ENCODE results near the gene SLC1A2. TPM values are rescaled to one million over a fixed set of nuclear protein-coding genes. Genes with fewer than 3 reads are reported as not detected.

The SLC1A2 gene
- total RNA-seq, 1 experiment from 2014 or later = 0.71 TPM

GRCh38 chr11:35277827-35278226, 141.5 kb downstream of the SLC1A2 start:
- in situ Hi-C loops (cut with HindIII; ENCODE audit: low pct_unique_long_range_greater_than_20kb, low sequenced_read_pairs) = no loop called here

GRCh38 chr11:35276396-35277145, 142.8 kb downstream of the SLC1A2 start:
- no peak for DNase-seq (ENCODE audit: low read depth, low spot score)
- in situ Hi-C loops (cut with HindIII; ENCODE audit: low pct_unique_long_range_greater_than_20kb, low sequenced_read_pairs) = no loop called here

More at GRCh38 chr11:35277827-35278226, 141.5 kb downstream of the SLC1A2 start:
- no peak for DNase-seq (ENCODE audit: low read depth, low spot score)

- DNase-seq (ENCODE audit: low read depth, low spot score) = no peak
Observed at GRCh38 chr11:35275786-35276170, 143.6 kb downstream of the SLC1A2 start.

GRCh38 chr11:35274909-35275785, 144.2 kb downstream of the SLC1A2 start:
- in situ Hi-C loops (cut with HindIII; ENCODE audit: low pct_unique_long_range_greater_than_20kb, low sequenced_read_pairs) = no loop called here
- DNase-seq (ENCODE audit: low read depth, low spot score) = peak; percentile 13

More at GRCh38 chr11:35275786-35276170, 143.6 kb downstream of the SLC1A2 start:
- in situ Hi-C loops (cut with HindIII; ENCODE audit: low pct_unique_long_range_greater_than_20kb, low sequenced_read_pairs) = no loop called here

DNA sequence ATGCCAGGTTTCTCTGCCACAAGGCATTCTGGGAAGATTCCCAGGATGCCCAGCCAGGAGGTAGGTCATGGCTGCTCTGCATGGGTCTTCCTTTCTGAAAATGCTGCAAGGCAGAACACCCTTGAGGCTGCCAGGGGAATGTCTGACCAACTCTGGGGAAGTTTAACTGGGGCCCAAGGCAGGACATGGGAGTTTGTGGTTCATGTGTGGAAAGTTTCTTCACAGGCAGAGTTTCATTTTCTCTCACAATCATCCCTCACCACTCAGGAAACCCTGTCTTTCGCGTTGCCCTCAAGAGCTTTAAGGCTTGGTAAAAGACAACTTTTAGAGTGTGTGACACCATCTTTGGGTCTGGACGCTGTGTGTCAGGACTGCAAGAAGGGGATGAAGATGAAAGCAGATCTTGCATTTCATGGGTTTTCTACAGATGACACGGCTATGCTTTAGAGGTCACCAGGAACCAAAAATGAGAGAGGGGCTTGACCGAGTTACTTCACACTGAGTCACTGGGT, 146.9 kb downstream of the SLC1A2 start:
- no peak for DNase-seq (ENCODE audit: low read depth, low spot score)
- in situ Hi-C loops (cut with HindIII; ENCODE audit: low pct_unique_long_range_greater_than_20kb, low sequenced_read_pairs) = no loop called here

DNA sequence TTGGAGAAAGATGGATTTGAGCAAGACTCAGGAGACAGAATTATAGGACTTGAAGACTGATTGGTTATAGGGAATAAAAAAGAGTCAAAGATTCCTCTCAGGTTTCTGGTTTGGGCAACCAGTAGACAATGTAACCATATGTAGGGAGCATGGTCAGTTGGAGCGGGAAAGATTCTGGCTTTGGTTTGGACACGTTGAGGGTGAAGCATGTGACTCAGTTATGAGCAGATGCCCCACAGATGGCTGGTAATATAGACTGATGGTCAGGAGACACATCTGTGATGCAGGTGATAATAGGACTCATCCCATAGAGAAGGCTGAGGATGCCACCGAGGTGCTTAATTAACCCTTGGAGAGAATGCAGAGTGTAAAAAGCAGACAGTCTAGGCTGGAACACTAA, 148.3 kb downstream of the SLC1A2 start:
- in situ Hi-C loops (cut with HindIII; ENCODE audit: low pct_unique_long_range_greater_than_20kb, low sequenced_read_pairs) = no loop called here
- no peak for DNase-seq (ENCODE audit: low read depth, low spot score)

- in situ Hi-C loops (cut with HindIII; ENCODE audit: low pct_unique_long_range_greater_than_20kb, low sequenced_read_pairs) = no loop called here
- no peak for DNase-seq (ENCODE audit: low read depth, low spot score)
Observed at GRCh38 chr11:35270342-35270741, 149.0 kb downstream of the SLC1A2 start.

DNA sequence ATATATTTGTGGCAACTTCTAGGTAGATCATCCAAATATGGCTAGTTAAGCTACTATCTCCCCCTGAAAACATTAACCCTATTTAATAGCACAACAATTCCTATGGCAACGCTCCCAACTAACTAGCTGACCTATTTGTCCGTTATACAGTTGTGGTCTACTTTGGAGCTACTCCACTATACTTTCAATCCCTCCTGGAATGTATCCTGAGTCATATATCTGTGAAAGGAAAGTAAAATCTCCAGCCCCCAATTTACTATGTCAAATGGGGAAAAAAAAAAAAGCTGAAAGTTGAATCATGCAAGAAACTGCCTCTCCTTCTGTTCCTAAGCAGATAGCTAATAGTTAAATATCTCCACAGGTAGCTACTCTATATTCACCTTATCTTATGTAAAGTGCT, 151.9 kb downstream of the SLC1A2 start:
- no peak for DNase-seq (ENCODE audit: low read depth, low spot score)
- in situ Hi-C loops (cut with HindIII; ENCODE audit: low pct_unique_long_range_greater_than_20kb, low sequenced_read_pairs) = no loop called here

GRCh38 chr11:35265755-35266454, 153.5 kb downstream of the SLC1A2 start:
- no peak for DNase-seq (ENCODE audit: low read depth, low spot score)
- in situ Hi-C loops (cut with HindIII; ENCODE audit: low pct_unique_long_range_greater_than_20kb, low sequenced_read_pairs) = no loop called here

GRCh38 chr11:35262735-35263134, 156.6 kb downstream of the SLC1A2 start:
- in situ Hi-C loops (cut with HindIII; ENCODE audit: low pct_unique_long_range_greater_than_20kb, low sequenced_read_pairs) = no loop called here
- DNase-seq (ENCODE audit: low read depth, low spot score) = no peak

GRCh38 chr11:35262056-35262455, 157.3 kb downstream of the SLC1A2 start:
- in situ Hi-C loops (cut with HindIII; ENCODE audit: low pct_unique_long_range_greater_than_20kb, low sequenced_read_pairs) = no loop called here
- DNase-seq (ENCODE audit: low read depth, low spot score) = no peak

- no peak for DNase-seq (ENCODE audit: low read depth, low spot score)
- in situ Hi-C loops (cut with HindIII; ENCODE audit: low pct_unique_long_range_greater_than_20kb, low sequenced_read_pairs) = no loop called here
Observed at GRCh38 chr11:35261197-35261596, 158.2 kb downstream of the SLC1A2 start.

DNA sequence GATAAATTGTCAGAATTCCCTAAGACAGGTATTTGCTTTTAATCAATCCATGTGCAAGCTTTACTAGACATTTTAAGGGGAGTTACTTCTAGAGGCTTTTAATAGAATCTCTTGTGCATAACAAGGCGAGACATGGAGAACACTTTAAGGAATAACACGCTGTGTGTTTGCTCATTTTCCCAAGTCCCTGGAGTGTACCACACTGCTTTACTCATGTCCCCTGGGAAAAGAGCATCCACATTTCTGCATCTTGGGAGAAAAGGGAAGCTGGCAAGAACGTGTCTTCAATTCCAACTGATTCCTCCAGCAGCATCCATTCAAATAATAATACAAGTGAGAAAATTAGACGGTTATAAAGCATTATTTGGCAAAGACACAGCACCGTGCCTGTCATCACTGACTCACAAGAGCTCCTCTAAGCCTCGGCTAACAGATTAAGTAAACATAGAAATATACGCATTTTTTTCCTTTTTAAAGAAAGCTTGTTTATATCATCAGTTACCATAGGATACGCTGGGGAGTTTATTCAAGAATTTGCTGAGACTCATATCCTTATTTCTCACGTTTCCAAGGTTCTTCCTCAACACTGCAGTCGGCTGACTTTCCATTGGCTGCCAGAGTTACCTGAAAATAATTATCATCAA, 158.9 kb downstream of the SLC1A2 start:
- in situ Hi-C loops (cut with HindIII; ENCODE audit: low pct_unique_long_range_greater_than_20kb, low sequenced_read_pairs) = no loop called here
- no peak for DNase-seq (ENCODE audit: low read depth, low spot score)

DNA sequence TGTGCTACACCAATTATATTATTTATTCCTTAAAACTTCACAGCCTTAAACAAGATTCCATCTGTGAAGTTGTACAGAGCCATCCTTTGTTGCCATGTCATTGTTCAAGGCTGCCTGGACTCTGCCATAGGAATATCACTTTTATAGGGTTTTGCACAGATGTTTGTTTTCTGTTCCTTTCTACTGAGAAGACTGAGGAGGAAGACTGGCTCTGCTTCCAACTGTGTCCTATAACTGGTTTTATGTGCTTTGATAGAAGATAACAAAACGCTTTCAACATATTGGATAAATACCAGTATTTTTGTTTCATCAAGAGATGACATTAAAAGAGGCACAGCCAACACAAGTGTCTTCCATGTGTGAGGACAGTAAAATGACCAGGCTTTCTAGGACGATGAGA, 159.8 kb downstream of the SLC1A2 start:
- in situ Hi-C loops (cut with HindIII; ENCODE audit: low pct_unique_long_range_greater_than_20kb, low sequenced_read_pairs) = no loop called here
- DNase-seq (ENCODE audit: low read depth, low spot score) = no peak

GRCh38 chr11:35257281-35257680, 162.1 kb downstream of the SLC1A2 start:
- in situ Hi-C loops (cut with HindIII; ENCODE audit: low pct_unique_long_range_greater_than_20kb, low sequenced_read_pairs) = no loop called here
- DNase-seq (ENCODE audit: low read depth, low spot score) = no peak

GRCh38 chr11:35256296-35256695, 163.1 kb downstream of the SLC1A2 start:
- in situ Hi-C loops (cut with HindIII; ENCODE audit: low pct_unique_long_range_greater_than_20kb, low sequenced_read_pairs) = no loop called here
- no peak for DNase-seq (ENCODE audit: low read depth, low spot score)

GRCh38 chr11:35255514-35255913, 163.8 kb downstream of the SLC1A2 start:
- DNase-seq (ENCODE audit: low read depth, low spot score) = no peak
- in situ Hi-C loops (cut with HindIII; ENCODE audit: low pct_unique_long_range_greater_than_20kb, low sequenced_read_pairs) = no loop called here

DNA sequence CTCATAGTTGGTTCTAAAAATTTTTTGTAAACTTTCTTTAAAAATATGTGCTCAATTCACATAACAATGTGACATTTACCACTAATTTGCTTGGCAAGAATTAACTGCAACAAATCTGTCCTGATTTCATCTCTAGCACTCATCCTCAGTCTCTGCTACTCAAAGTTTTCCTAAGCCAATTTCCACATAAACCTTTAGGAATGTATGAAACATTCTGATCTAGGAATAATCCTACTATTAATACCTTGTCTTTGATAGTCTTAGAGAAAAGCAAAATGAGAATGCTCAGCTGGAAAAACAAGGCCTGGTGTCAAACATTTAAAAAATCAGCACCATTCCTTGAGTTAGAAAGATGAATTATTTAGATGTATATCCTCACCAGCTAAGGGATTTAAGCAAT, 166.1 kb downstream of the SLC1A2 start:
- no peak for DNase-seq (ENCODE audit: low read depth, low spot score)
- in situ Hi-C loops (cut with HindIII; ENCODE audit: low pct_unique_long_range_greater_than_20kb, low sequenced_read_pairs) = no loop called here
